Panc1 (cell line): Measurements from ENCODE around the gene SLC6A4. TPM values are rescaled to one million over a fixed set of nuclear protein-coding genes. Genes with fewer than 3 reads are reported as not detected.
A peak's percentile ranks its signal among the peaks of the same experiment; 100 is the strongest.
"Not testable (repeated sequence)": the region's sequence is repeated elsewhere in the genome, so short reads cannot be mapped to it uniquely, and the experiment has no call there.

Experiments used
- ATAC-seq: fragments of 200-7000 bp; cut with Tn5 transposase; 2 replicates; pipeline ENCODE4 v1.9.1; 2020; ENCODE audit warnings: mild to moderate bottlenecking, moderate library complexity
- BruUV-seq: library from RNA; stranded (reverse); fragments of 400-500 nt; replicated peaks from 2 replicates; lab custom pipeline; 2021; lab: Mats Ljungman, UMichigan
- CTCF ChIA-PET: fragments of 300-600 bp; sonication (Branson Sonifier 250); formaldehyde crosslinking; loops from one replicate; lab custom pipeline; 2022; ENCODE audit warnings: antibody characterized with exemption; lab: Charles Lee
- POLR2A ChIA-PET: fragments of 300-600 bp; sonication (Branson Sonifier 250); formaldehyde crosslinking; loops from one replicate; lab custom pipeline; 2022; ENCODE audit warnings: antibody characterized with exemption; lab: Charles Lee
- DNase-seq: peaks from one replicate; pipeline ENCODE4 v3.0.0-alpha.2; 2010; ENCODE audit warnings: low read depth, low spot score
- H3K27ac ChIP-seq: 2 replicates; pipeline ENCODE4 v1.5.1; 2011; ENCODE audit warnings: mild to moderate bottlenecking, low read length, inconsistent platforms
- H3K27me3 ChIP-seq: fragments of 200-500 bp; sonication (Bioruptor generic); 2 replicates; pipeline ENCODE4 v1.6.0; 2014; ENCODE audit warnings: low read length, inconsistent platforms; ENCODE audit not compliant: control insufficient read depth, insufficient read depth
- H3K36me3 ChIP-seq: fragments of 200-500 bp; sonication (Bioruptor generic); 2 replicates; pipeline ENCODE4 v1.5.1; 2014; ENCODE audit warnings: inconsistent platforms, mild to moderate bottlenecking, low read length, moderate library complexity; ENCODE audit not compliant: control insufficient read depth, insufficient read depth
- H3K4me1 ChIP-seq: 2 replicates; pipeline ENCODE4 v1.5.1; 2011; ENCODE audit warnings: inconsistent platforms, mild to moderate bottlenecking, low read length, moderate library complexity; ENCODE audit not compliant: control insufficient read depth, insufficient read depth
- H3K4me3 ChIP-seq, 2 experiments: 2 replicates each; pipeline ENCODE4 v1.5.1; 2011 to 2012; ENCODE audit warnings: low read depth in 2 of 2, low read length in 2 of 2, mild to moderate bottlenecking in 2 of 2, inconsistent platforms in 1 of 2, moderate library complexity in 1 of 2
- H3K9me3 ChIP-seq: fragments of 200-500 bp; sonication (Bioruptor generic); 2 replicates; pipeline ENCODE4 v1.5.1; 2014; ENCODE audit warnings: low read depth, mild to moderate bottlenecking, inconsistent platforms, low read length, moderate library complexity; ENCODE audit not compliant: control insufficient read depth, insufficient read depth
- CTCF ChIP-seq: fragments of 450-650 bp; IDR thresholded peaks from 2 replicates; pipeline ENCODE4 v1.5.1; 2017; ENCODE audit warnings: mild to moderate bottlenecking
- POLR2AphosphoS5 ChIP-seq: IDR thresholded peaks from 2 replicates; pipeline ENCODE4 v1.6.1; 2012; ENCODE audit warnings: mild to moderate bottlenecking, low read depth, low read length, moderate library complexity
- REST ChIP-seq, 2 experiments: IDR thresholded peaks; 2 replicates each; pipeline ENCODE4 v1.6.1; 2011 to 2012; ENCODE audit warnings: low read depth in 2 of 2, control low read depth in 1 of 2, low read length in 1 of 2, mild to moderate bottlenecking in 1 of 2, moderate library complexity in 1 of 2; ENCODE audit not compliant: insufficient read depth in 1 of 2
- SIN3A ChIP-seq: IDR thresholded peaks from 2 replicates; pipeline ENCODE4 v1.6.1; 2012; ENCODE audit warnings: low read depth, mild to moderate bottlenecking, low read length, moderate library complexity, borderline replicate concordance; ENCODE audit not compliant: insufficient read depth
- TCF7L2 ChIP-seq: IDR thresholded peaks from 2 replicates; pipeline ENCODE4 v1.6.1; 2011; ENCODE audit warnings: mild to moderate bottlenecking, low read depth, low read length, inconsistent platforms
- in situ Hi-C: cut with HindIII; loops from 2 replicates; pipeline ENCODE4 v1.10.0; 2016; ENCODE audit warnings: low sequenced_read_pairs, low pct_unique_long_range_greater_than_20kb
- intact Hi-C: fragments of 100-400 bp; cut with micrococcal nuclease; formaldehyde crosslinking; loops from one replicate; pipeline ENCODE4 v1.10.0; 2022; ENCODE audit not compliant: unreplicated experiment
- total RNA-seq: library from RNA; stranded (reverse); gene quantifications from one replicate; pipeline ENCODE4 v1.2.1, GENCODE V29; 2021; ENCODE audit not compliant: unreplicated experiment

SLC6A4 gene
- total RNA-seq, 1 experiment from 2014 or later, result not detected

- Histone ChIP-seq H3K4me3 (no peak overlapping the region), H3K27ac (no peak overlapping the region), H3K9me3 (no peaks in the 10 kb centered on the region), H3K27me3 (no peaks in the 10 kb centered on the region), H3K36me3 (no peaks in the 10 kb centered on the region), H3K4me1 (no peaks in the 10 kb centered on the region)
- POLR2A ChIA-PET, result no interaction called here
- in situ Hi-C loops (no loop called here), intact Hi-C loops (no loop called here)
- CTCF ChIA-PET, result no interaction called here
- no peak for DNase-seq
- no peak for TF ChIP-seq SIN3A
- no peak for TF ChIP-seq CTCF
- no peak for TF ChIP-seq REST (IDR thresholded peaks at IDR 0.05; ENCODE audit: insufficient read depth in 1 of 2, low read depth in 2 of 2, low read length in 1 of 2)
- no peak for TF ChIP-seq POLR2AphosphoS5
- no peak for ATAC-seq
- no TSS peak for BruUV-seq
Measured at GRCh38 chr17:30207655-30208054, 27.8 kb downstream of the SLC6A4 start.

GRCh38 chr17:30203471-30203981, 32.0 kb downstream of the SLC6A4 start:
- ATAC-seq (peak; percentile 70; the same call in 1 of the 2 replicates), DNase-seq (no peak)
- BruUV-seq, result no TSS peak
- H3K27me3 ChIP-seq, result no peaks in the 10 kb centered on the region
- H3K4me1 ChIP-seq, result no peaks in the 10 kb centered on the region
- H3K36me3 ChIP-seq, result no peaks in the 10 kb centered on the region
- no peak overlapping the region for H3K4me3 ChIP-seq
- no peak for TF ChIP-seq TCF7L2
- ChIA-PET CTCF (no interaction called here), POLR2A (interaction anchor here (0.6 kb wide), 1 partner anchor 432 kb away, joined by 3 read pairs; no protein-coding TSS in a partner anchor)
- intact Hi-C loops (no loop called here), in situ Hi-C loops (no loop called here)
- no peak overlapping the region for H3K27ac ChIP-seq
- no peaks in the 10 kb centered on the region for H3K9me3 ChIP-seq

GRCh38 chr17:30200656-30201055, 34.8 kb downstream of the SLC6A4 start:
- CTCF ChIA-PET, DNase-seq, H3K36me3 ChIP-seq, POLR2A ChIA-PET, H3K4me3 ChIP-seq, H3K27me3 ChIP-seq, ATAC-seq, intact Hi-C loops, H3K4me1 ChIP-seq, BruUV-seq, in situ Hi-C loops, H3K9me3 ChIP-seq, H3K27ac ChIP-seq: not testable (repeated sequence)
